ENCODE data around the gene SCAMP4.
A peak's percentile ranks its signal among the peaks of the same experiment; 100 is the strongest.

SCAMP4 gene

GRCh38 chr19:1942934-1943555, 37.8 kb downstream of the SCAMP4 start:
- Histone ChIP-seq H3K27me3 (ENCODE audit: low read depth, low read length) (no peaks in the 10 kb centered on the region), H3K79me2 (ENCODE audit: low read length) (peaks cover 74% of the 10 kb centered on the region), H3K4me3 (ENCODE audit: low read length) (peak overlapping the region; percentile 79), H3K9me3 (ENCODE audit: insufficient read depth, low read length) (no peaks in the 10 kb centered on the region), H3K27ac (ENCODE audit: low read length) (peak overlapping the region; percentile 84), H3K9ac (ENCODE audit: low read length) (peak overlapping the region; percentile 94), H2AFZ (ENCODE audit: low read depth, low read length) (no peak overlapping the region), H4K20me1 (ENCODE audit: insufficient read depth, low read length) (peaks cover 50% of the 10 kb centered on the region), H3K4me1 (ENCODE audit: low read length) (peaks cover 16% of the 10 kb centered on the region), H3K4me2 (ENCODE audit: low read length) (peak overlapping the region; percentile 70), H3K36me3 (replicated peaks; ENCODE audit: low read depth, low read length) (peaks cover 5% of the 10 kb centered on the region)
- TF ChIP-seq EZH2phosphoT487 (IDR thresholded peaks at IDR 0.05; ENCODE audit: low read depth), result no peak
- TF ChIP-seq CTCF (IDR thresholded peaks at IDR 0.05; ENCODE audit: low read depth, low read length), result no peak

GRCh38 chr19:1943661-1944087, 38.5 kb downstream of the SCAMP4 start:
- TF ChIP-seq EZH2phosphoT487 (IDR thresholded peaks at IDR 0.05; ENCODE audit: low read depth), result no peak
- TF ChIP-seq CTCF (IDR thresholded peaks at IDR 0.05; ENCODE audit: low read depth, low read length), result no peak
- Histone ChIP-seq H3K9ac (ENCODE audit: low read length) (no peak overlapping the region), H2AFZ (ENCODE audit: low read depth, low read length) (no peak overlapping the region), H4K20me1 (ENCODE audit: insufficient read depth, low read length) (peaks cover 54% of the 10 kb centered on the region), H3K9me3 (ENCODE audit: insufficient read depth, low read length) (no peaks in the 10 kb centered on the region), H3K27me3 (ENCODE audit: low read depth, low read length) (no peaks in the 10 kb centered on the region), H3K4me3 (ENCODE audit: low read length) (no peak overlapping the region), H3K79me2 (ENCODE audit: low read length) (peaks cover 80% of the 10 kb centered on the region), H3K4me2 (ENCODE audit: low read length) (peak overlapping the region; percentile 70), H3K4me1 (ENCODE audit: low read length) (peaks cover 16% of the 10 kb centered on the region), H3K36me3 (replicated peaks; ENCODE audit: low read depth, low read length) (peaks cover 5% of the 10 kb centered on the region), H3K27ac (ENCODE audit: low read length) (no peak overlapping the region)

- Histone ChIP-seq H3K27me3 (ENCODE audit: low read depth, low read length) (no peaks in the 10 kb centered on the region), H4K20me1 (ENCODE audit: insufficient read depth, low read length) (peaks cover 61% of the 10 kb centered on the region), H3K4me2 (ENCODE audit: low read length) (no peak overlapping the region), H3K9me3 (ENCODE audit: insufficient read depth, low read length) (no peaks in the 10 kb centered on the region), H3K36me3 (replicated peaks; ENCODE audit: low read depth, low read length) (peaks cover 8% of the 10 kb centered on the region), H3K4me3 (ENCODE audit: low read length) (no peak overlapping the region), H3K79me2 (ENCODE audit: low read length) (peaks cover 86% of the 10 kb centered on the region), H2AFZ (ENCODE audit: low read depth, low read length) (no peak overlapping the region), H3K9ac (ENCODE audit: low read length) (no peak overlapping the region), H3K27ac (ENCODE audit: low read length) (no peak overlapping the region), H3K4me1 (ENCODE audit: low read length) (peaks cover 16% of the 10 kb centered on the region)
- TF ChIP-seq EZH2phosphoT487 (IDR thresholded peaks at IDR 0.05; ENCODE audit: low read depth) (no peak), CTCF (IDR thresholded peaks at IDR 0.05; ENCODE audit: low read depth, low read length) (no peak)
These were observed 39.1 kb downstream of the SCAMP4 start for GRCh38 chr19:1944088-1944915.

- H4K20me1 ChIP-seq (ENCODE audit: insufficient read depth, low read length), result peaks cover 66% of the 10 kb centered on the region
- peaks cover 88% of the 10 kb centered on the region for H3K79me2 ChIP-seq (ENCODE audit: low read length)
- peaks cover 10% of the 10 kb centered on the region for H3K4me1 ChIP-seq (ENCODE audit: low read length)
- H3K4me3 ChIP-seq (ENCODE audit: low read length), result no peak overlapping the region
- no peak for TF ChIP-seq EZH2phosphoT487 (IDR thresholded peaks at IDR 0.05; ENCODE audit: low read depth)
- no peak for TF ChIP-seq CTCF (IDR thresholded peaks at IDR 0.05; ENCODE audit: low read depth, low read length)
- no peak overlapping the region for H3K9ac ChIP-seq (ENCODE audit: low read length)
- no peak overlapping the region for H2AFZ ChIP-seq (ENCODE audit: low read depth, low read length)
- peaks cover 13% of the 10 kb centered on the region for H3K36me3 ChIP-seq (replicated peaks; ENCODE audit: low read depth, low read length)
- H3K9me3 ChIP-seq (ENCODE audit: insufficient read depth, low read length), result no peaks in the 10 kb centered on the region
- no peak overlapping the region for H3K27ac ChIP-seq (ENCODE audit: low read length)
- no peak overlapping the region for H3K4me2 ChIP-seq (ENCODE audit: low read length)
- no peaks in the 10 kb centered on the region for H3K27me3 ChIP-seq (ENCODE audit: low read depth, low read length)
These were observed 39.8 kb downstream of the SCAMP4 start for GRCh38 chr19:1944916-1945561.

Data from OCI-LY3 (cell line).